Measurements from ENCODE around the gene PRTG. TPM values are rescaled to one million over a fixed set of nuclear protein-coding genes. Genes with fewer than 3 reads are reported as not detected.

The PRTG gene
- total and polyA plus RNA-seq, 2 donors (not counting 3 experiments of a cell fraction or from before 2014, with no cell fraction given): 3.4 to 12.4 TPM

- intact Hi-C loops (cut with micrococcal nuclease) (no loop called here), dilution Hi-C loops (cut with MboI; ENCODE audit: extremely low pct_ligation_motif_present, low sequenced_read_pairs) (no loop called here)
- TF ChIP-seq, protein P1, sequence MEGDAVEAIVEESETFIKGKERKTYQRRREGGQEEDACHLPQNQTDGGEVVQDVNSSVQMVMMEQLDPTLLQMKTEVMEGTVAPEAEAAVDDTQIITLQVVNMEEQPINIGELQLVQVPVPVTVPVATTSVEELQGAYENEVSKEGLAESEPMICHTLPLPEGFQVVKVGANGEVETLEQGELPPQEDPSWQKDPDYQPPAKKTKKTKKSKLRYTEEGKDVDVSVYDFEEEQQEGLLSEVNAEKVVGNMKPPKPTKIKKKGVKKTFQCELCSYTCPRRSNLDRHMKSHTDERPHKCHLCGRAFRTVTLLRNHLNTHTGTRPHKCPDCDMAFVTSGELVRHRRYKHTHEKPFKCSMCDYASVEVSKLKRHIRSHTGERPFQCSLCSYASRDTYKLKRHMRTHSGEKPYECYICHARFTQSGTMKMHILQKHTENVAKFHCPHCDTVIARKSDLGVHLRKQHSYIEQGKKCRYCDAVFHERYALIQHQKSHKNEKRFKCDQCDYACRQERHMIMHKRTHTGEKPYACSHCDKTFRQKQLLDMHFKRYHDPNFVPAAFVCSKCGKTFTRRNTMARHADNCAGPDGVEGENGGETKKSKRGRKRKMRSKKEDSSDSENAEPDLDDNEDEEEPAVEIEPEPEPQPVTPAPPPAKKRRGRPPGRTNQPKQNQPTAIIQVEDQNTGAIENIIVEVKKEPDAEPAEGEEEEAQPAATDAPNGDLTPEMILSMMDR (IDR thresholded peaks at IDR 0.05; ENCODE audit: extremely low read depth in 1 of 2, insufficient read depth in 1 of 2, low read depth in 1 of 2, low read length in 2 of 2): peak in 1 of 2 donors; percentile 19
- no peak for TF ChIP-seq MYC (IDR thresholded peaks at IDR 0.05; ENCODE audit: low read depth, low read length)
- TF ChIP-seq FOS (IDR thresholded peaks at IDR 0.05; ENCODE audit: borderline replicate concordance, insufficient read depth, low read length): peak; percentile 57
- peak; percentile 56 for TF ChIP-seq JUN (IDR thresholded peaks at IDR 0.05; ENCODE audit: borderline replicate concordance, insufficient read depth, insufficient read length, low read depth)
- POLR2A ChIA-PET: no interaction called here
- H3K4me2 ChIP-seq (ENCODE audit: insufficient read depth, low read length): no peak overlapping the region
- no peaks in the 10 kb centered on the region for H3K36me3 ChIP-seq (ENCODE audit: control insufficient read depth in 2 of 2, extremely low read depth in 1 of 2, insufficient read depth in 2 of 2, low read length in 2 of 2)
- H3K27ac ChIP-seq (ENCODE audit: insufficient read depth, low read depth, low read length): no peak overlapping the region
- no peak overlapping the region for H3K9ac ChIP-seq (replicated peaks; ENCODE audit: extremely low read depth, insufficient read depth, low read length)
- peak; percentile 76 for DNase-seq (ENCODE audit: low read depth, low spot score)
- no peaks in the 10 kb centered on the region for H4K20me1 ChIP-seq (replicated peaks; ENCODE audit: control insufficient read depth, extremely low read depth, insufficient read depth, low read length)
- peak; percentile 38 for FAIRE-seq
- no peaks in the 10 kb centered on the region for H3K27me3 ChIP-seq (ENCODE audit: control insufficient read depth in 2 of 2, insufficient read depth in 2 of 2, low read length in 2 of 2)
- no peaks in the 10 kb centered on the region for H3K79me2 ChIP-seq (ENCODE audit: control insufficient read depth, insufficient read depth, low read length)
- H3K4me1 ChIP-seq (ENCODE audit: control insufficient read depth, extremely low read depth, insufficient read depth, low read length): peaks cover 6% of the 10 kb centered on the region
- CTCF ChIA-PET: interaction anchor here (0.5 to 2.6 kb wide), 19 partner anchors 8 to 521 kb away, joined by 3 to 13 read pairs (median 4); partner anchors contain the start of gene PYGO1
- no peaks in the 10 kb centered on the region for H3K9me1 ChIP-seq (replicated peaks; ENCODE audit: control insufficient read depth, extremely low read depth, insufficient read depth, low read length)
- no peaks in the 10 kb centered on the region for H3K9me3 ChIP-seq (replicated peaks; ENCODE audit: control insufficient read depth, insufficient read depth, low read length)
- no TSS peak for BruUV-seq (replicated peaks)
- peak overlapping the region; percentile 88 for H2AFZ ChIP-seq (ENCODE audit: low read depth, low read length)
- no peak overlapping the region for H3K4me3 ChIP-seq (replicated peaks in 1 of 3; ENCODE audit: insufficient read depth in 1 of 3, low read depth in 1 of 3, low read length in 3 of 3)
Observed at GRCh38 chr15:55627730-55628368, 115.1 kb downstream of the PRTG start.

DNA sequence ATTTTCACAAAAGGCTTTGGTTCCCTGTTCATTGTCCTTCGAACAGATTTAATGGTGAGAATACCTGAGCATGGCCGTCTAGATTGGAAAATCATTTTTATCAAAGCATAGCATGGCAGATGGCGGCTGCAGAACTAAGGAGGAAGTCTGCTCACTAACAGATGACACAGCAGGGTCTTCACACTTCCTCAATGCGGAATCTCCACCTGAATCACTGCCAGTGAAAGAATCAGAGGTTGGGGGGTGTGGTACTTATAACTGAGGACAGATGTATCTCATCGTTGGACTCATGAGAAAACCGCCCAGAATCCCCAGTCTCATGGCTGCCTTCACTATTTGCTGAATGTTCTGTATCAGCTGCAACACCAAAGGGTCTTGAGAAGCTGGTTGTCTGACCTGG lies 123.2 kb downstream of the PRTG start:
- H3K4me2 ChIP-seq (ENCODE audit: insufficient read depth, low read length): no peak overlapping the region
- H3K9me1 ChIP-seq (replicated peaks; ENCODE audit: control insufficient read depth, extremely low read depth, insufficient read depth, low read length): no peaks in the 10 kb centered on the region
- CTCF ChIA-PET: interaction anchor here (0.9 to 1.5 kb wide), 3 partner anchors 14 to 33 kb away, joined by 3 to 4 read pairs (median 3); no protein-coding TSS in a partner anchor
- H3K27ac ChIP-seq (ENCODE audit: insufficient read depth, low read depth, low read length): no peak overlapping the region
- POLR2A ChIA-PET: no interaction called here
- H3K79me2 ChIP-seq (ENCODE audit: control insufficient read depth, insufficient read depth, low read length): no peaks in the 10 kb centered on the region
- no peaks in the 10 kb centered on the region for H3K4me1 ChIP-seq (ENCODE audit: control insufficient read depth, extremely low read depth, insufficient read depth, low read length)
- FAIRE-seq: no peak
- no peaks in the 10 kb centered on the region for H4K20me1 ChIP-seq (replicated peaks; ENCODE audit: control insufficient read depth, extremely low read depth, insufficient read depth, low read length)
- BruUV-seq (replicated peaks): no TSS peak
- dilution Hi-C loops (cut with MboI; ENCODE audit: extremely low pct_ligation_motif_present, low sequenced_read_pairs) (no loop called here), intact Hi-C loops (cut with micrococcal nuclease) (no loop called here)
- H2AFZ ChIP-seq (ENCODE audit: low read depth, low read length): no peak overlapping the region
- H3K4me3 ChIP-seq (replicated peaks in 1 of 3; ENCODE audit: insufficient read depth in 1 of 3, low read depth in 1 of 3, low read length in 3 of 3): no peak overlapping the region
- H3K9ac ChIP-seq (replicated peaks; ENCODE audit: extremely low read depth, insufficient read depth, low read length): no peak overlapping the region
- DNase-seq (ENCODE audit: low read depth, low spot score): no peak
- H3K9me3 ChIP-seq (replicated peaks; ENCODE audit: control insufficient read depth, insufficient read depth, low read length): no peaks in the 10 kb centered on the region
- H3K36me3 ChIP-seq (ENCODE audit: control insufficient read depth in 2 of 2, extremely low read depth in 1 of 2, insufficient read depth in 2 of 2, low read length in 2 of 2): no peaks in the 10 kb centered on the region
- H3K27me3 ChIP-seq (ENCODE audit: control insufficient read depth in 2 of 2, insufficient read depth in 2 of 2, low read length in 2 of 2): no peaks in the 10 kb centered on the region
- TF ChIP-seq EZH2 (IDR thresholded peaks at IDR 0.05; ENCODE audit: borderline replicate concordance, low read depth, low read length, severe bottlenecking) (no peak), MYC (IDR thresholded peaks at IDR 0.05; ENCODE audit: low read depth, low read length) (no peak)
- TF ChIP-seq, protein P2, sequence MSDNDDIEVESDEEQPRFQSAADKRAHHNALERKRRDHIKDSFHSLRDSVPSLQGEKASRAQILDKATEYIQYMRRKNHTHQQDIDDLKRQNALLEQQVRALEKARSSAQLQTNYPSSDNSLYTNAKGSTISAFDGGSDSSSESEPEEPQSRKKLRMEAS (IDR thresholded peaks at IDR 0.05; ENCODE audit: insufficient read depth, insufficient read length): no peak

Measured in endothelial cell of umbilical vein (primary cell).